Spleen (tissue), 11 donors: ENCODE data around the gene ATF6B. TPM values are rescaled to one million over a fixed set of nuclear protein-coding genes. Genes with fewer than 3 reads are reported as not detected.

Source experiments
- DNase-seq: peaks from one replicate; pipeline ENCODE4 v3.0.0-alpha.2; 2020
- H3K27ac ChIP-seq, 8 donors: fragments of 200-600 bp; sonication (generic) in 7 of 8; 1 replicate in 4 of 8; 2 replicates in 4 of 8; pipeline versions ENCODE4 v1.5.0 to v1.8.0; 2016 to 2021; ENCODE audit warnings: inconsistent platforms in 4 of 8, mild to moderate bottlenecking in 4 of 8, moderate library complexity in 1 of 8
- H3K27me3 ChIP-seq, 7 donors: fragments of 200-600 bp; sonication (generic) in 6 of 7; replicated peaks in 1 of 7; 1 replicate in 4 of 7; 2 replicates in 3 of 7; pipeline versions ENCODE4 v1.5.0 to v1.8.0; 2016 to 2021; ENCODE audit warnings: inconsistent platforms in 3 of 7, mild to moderate bottlenecking in 1 of 7
- H3K36me3 ChIP-seq, 6 donors: fragments of 200-600 bp; sonication (generic) in 5 of 6; 1 replicate in 4 of 6; 2 replicates in 2 of 6; pipeline versions ENCODE4 v1.5.0 to v1.8.0; 2016 to 2021; ENCODE audit warnings: inconsistent platforms in 2 of 6
- H3K4me1 ChIP-seq, 6 donors: fragments of 200-600 bp; sonication (generic) in 5 of 6; 1 replicate in 3 of 6; 2 replicates in 3 of 6; pipeline versions ENCODE4 v1.5.0 to v1.8.0; 2016 to 2021; ENCODE audit warnings: inconsistent platforms in 3 of 6
- H3K4me3 ChIP-seq, 8 donors: fragments of 200-600 bp; sonication (generic) in 7 of 8; 1 replicate in 4 of 8; 2 replicates in 4 of 8; pipeline versions ENCODE4 v1.5.0 to v1.8.0; 2016 to 2021; ENCODE audit warnings: inconsistent platforms in 4 of 8, mild to moderate bottlenecking in 4 of 8, moderate library complexity in 2 of 8
- H3K9me3 ChIP-seq, 8 donors: fragments of 200-600 bp; sonication (generic) in 7 of 8; 1 replicate in 4 of 8; 2 replicates in 4 of 8; pipeline versions ENCODE4 v1.5.0 to v1.8.0; 2016 to 2021; ENCODE audit warnings: inconsistent platforms in 4 of 8
- CTCF ChIP-seq, 11 experiments: fragments of 200-600 bp in 7 of 11; fragments of 450-650 bp in 4 of 11; sonication (generic) in 4 of 11; IDR thresholded peaks in 8 of 11; conservative IDR thresholded peaks in 3 of 11; 1 replicate in 7 of 11; 2 replicates in 4 of 11; pipeline versions ENCODE4 v1.4.0 to v1.8.0; 2016 to 2021; ENCODE audit warnings: antibody characterized with exemption in 11 of 11, inconsistent platforms in 4 of 11, mild to moderate bottlenecking in 1 of 11
- POLR2A ChIP-seq, 3 donors: fragments of 450-650 bp; IDR thresholded peaks; one replicate each; pipeline ENCODE4 v1.5.1; 2017; ENCODE audit warnings: antibody characterized with exemption in 3 of 3, mild to moderate bottlenecking in 1 of 3
- POLR2AphosphoS5 ChIP-seq, 3 donors: sonication (generic); formaldehyde crosslinking; IDR thresholded peaks; one replicate each; pipeline ENCODE4 v1.5.1; 2017; ENCODE audit warnings: antibody characterized with exemption in 3 of 3
- WGBS, 5 donors: extraction: QIAGEN DNeasy Blood & Tissue Kit in 3 of 5; methylation state at CpG; one replicate each; pipeline versions ENCODE4 v1.1.5 to v1.1.7; 2013 to 2018; 5-methylcytosine and 5-hydroxymethylcytosine counted together
- intact Hi-C: fragments of 100-400 bp; cut with DNase I; formaldehyde crosslinking; loops from one replicate; pipeline ENCODE4 v1.15.0; 2023; ENCODE audit warnings: low total_unique reads
- polyA plus RNA-seq, 3 donors: library from polyadenylated mRNA; stranded (reverse); fragments of 200-250 nt; gene quantifications; one replicate each; pipeline ENCODE4 v1.2.1, GENCODE V29; 2013
- total RNA-seq, 7 donors: library from RNA; depleted of rRNA in 3 of 7; stranded (reverse); fragments of >200 nt in 3 of 7; fragmentation: NEBNext Ultra II Directional in 4 of 7; extraction: Animal tissue kit (Norgen Biotek cat#: 25700) in 4 of 7; gene quantifications; one replicate each; pipeline versions ENCODE4 v1.1.0 to v1.2.1, GENCODE V29; 2016 to 2021
- donor health status: healthy with polysubstance abuse.
- donor health status: DM: no; HTN: no; CAD: no; lungs with moderate emphysema.
- donor health status: DM: no; HTN: no; CAD: no.
- donor health status: Bipolar disorder and iron deficiency.
- donor health status: healthy.
- donor health status: DM: no; HTN: no; CAD: no.
- donor health status: DM: yes; HTN: yes; CAD: no.

The ATF6B gene
- total and polyA plus RNA-seq, 10 donors = 45.3 to 126 (median 92.7) TPM

- Histone ChIP-seq H3K4me3 (peak within 1 kb of the TSS; percentile 52 to 87 (median 62)), H3K4me1 (peaks cover 33 to 73% (median 58%) of the 10 kb centered on the region in 6 donors), H3K36me3 (peaks cover 0 to 19% (median 12%) of the 10 kb centered on the region in 6 donors), H3K9me3 (no peaks in the 10 kb centered on the region), H3K27ac (peak within 1 kb of the TSS; percentile 92 to 98 (median 95)), H3K27me3 (no peaks in the 10 kb centered on the region)
- peak; percentile 98 for DNase-seq
- peak in 2 of 3 donors; percentile 13 to 20 for TF ChIP-seq POLR2A (IDR thresholded peaks at IDR 0.05)
- TF ChIP-seq CTCF (IDR thresholded peaks at IDR 0.05 in 8 of 11, conservative IDR thresholded peaks at IDR 0.05 in 3 of 11) = no peak
- peak; percentile 90 to 93 (median 91) for TF ChIP-seq POLR2AphosphoS5 (IDR thresholded peaks at IDR 0.05)
- intact Hi-C loops = no loop called here
- 0 to 2% (median 1%) methylated on average over 20 to 27 of the region's 27 CpGs for WGBS, 5 donors
Observed at GRCh38 chr6:32175711-32176475, 47.8 kb upstream of the ATF6B start, which contains the start of gene AGPAT1. TSS of gene AGPAT1 (minus strand) at chr6:32176084. CDS start at chr6:32171496, 4,588 bp downstream.

GRCh38 chr6:32175322-32175710, 47.3 kb upstream of the ATF6B start:
- intact Hi-C loops = no loop called here
- no peak for DNase-seq
- Histone ChIP-seq H3K27me3 (no peaks in the 10 kb centered on the region), H3K4me1 (peaks cover 33 to 67% (median 57%) of the 10 kb centered on the region in 6 donors), H3K9me3 (no peaks in the 10 kb centered on the region), H3K36me3 (peaks cover 0 to 19% (median 15%) of the 10 kb centered on the region in 6 donors), H3K4me3 (peak overlapping the region; percentile 52 to 87 (median 62)), H3K27ac (peak overlapping the region; percentile 73 to 98 (median 95))
- TF ChIP-seq CTCF (IDR thresholded peaks at IDR 0.05 in 8 of 11, conservative IDR thresholded peaks at IDR 0.05 in 3 of 11) = no peak
- TF ChIP-seq POLR2A (IDR thresholded peaks at IDR 0.05) = no peak
- no peak for TF ChIP-seq POLR2AphosphoS5 (IDR thresholded peaks at IDR 0.05)
- WGBS, 5 donors = 26 to 40% (median 29%) methylated on average over 2 of the region's 2 CpGs

GRCh38 chr6:32174416-32174815, 46.4 kb upstream of the ATF6B start:
- H3K4me3 ChIP-seq = peak overlapping the region in 2 of 8 donors; percentile 68 to 87
- DNase-seq = no peak

More at GRCh38 chr6:32174416-32174815, 46.4 kb upstream of the ATF6B start:
- H3K9me3 ChIP-seq = no peaks in the 10 kb centered on the region
- intact Hi-C loops = no loop called here
- peak overlapping the region in 1 of 8 donors; percentile 35 for H3K27ac ChIP-seq
- H3K4me1 ChIP-seq = peaks cover 26 to 58% (median 49%) of the 10 kb centered on the region in 6 donors
- no peak for TF ChIP-seq POLR2A (IDR thresholded peaks at IDR 0.05)
- TF ChIP-seq CTCF (IDR thresholded peaks at IDR 0.05 in 8 of 11, conservative IDR thresholded peaks at IDR 0.05 in 3 of 11) = no peak
- no peak for TF ChIP-seq POLR2AphosphoS5 (IDR thresholded peaks at IDR 0.05)
- no peaks in the 10 kb centered on the region for H3K27me3 ChIP-seq
- peaks cover 0 to 19% (median 18%) of the 10 kb centered on the region in 6 donors for H3K36me3 ChIP-seq
- 85 to 97% (median 96%) methylated on average over 1 of the region's 1 CpG for WGBS, 5 donors
